ENCODE results near the gene ZBTB12. TPM values are rescaled to one million over a fixed set of nuclear protein-coding genes. Genes with fewer than 3 reads are reported as not detected.

Gene ZBTB12
- total RNA-seq, 2 experiments from 2014 or later, result 17.6 to 20.2 TPM

DNA sequence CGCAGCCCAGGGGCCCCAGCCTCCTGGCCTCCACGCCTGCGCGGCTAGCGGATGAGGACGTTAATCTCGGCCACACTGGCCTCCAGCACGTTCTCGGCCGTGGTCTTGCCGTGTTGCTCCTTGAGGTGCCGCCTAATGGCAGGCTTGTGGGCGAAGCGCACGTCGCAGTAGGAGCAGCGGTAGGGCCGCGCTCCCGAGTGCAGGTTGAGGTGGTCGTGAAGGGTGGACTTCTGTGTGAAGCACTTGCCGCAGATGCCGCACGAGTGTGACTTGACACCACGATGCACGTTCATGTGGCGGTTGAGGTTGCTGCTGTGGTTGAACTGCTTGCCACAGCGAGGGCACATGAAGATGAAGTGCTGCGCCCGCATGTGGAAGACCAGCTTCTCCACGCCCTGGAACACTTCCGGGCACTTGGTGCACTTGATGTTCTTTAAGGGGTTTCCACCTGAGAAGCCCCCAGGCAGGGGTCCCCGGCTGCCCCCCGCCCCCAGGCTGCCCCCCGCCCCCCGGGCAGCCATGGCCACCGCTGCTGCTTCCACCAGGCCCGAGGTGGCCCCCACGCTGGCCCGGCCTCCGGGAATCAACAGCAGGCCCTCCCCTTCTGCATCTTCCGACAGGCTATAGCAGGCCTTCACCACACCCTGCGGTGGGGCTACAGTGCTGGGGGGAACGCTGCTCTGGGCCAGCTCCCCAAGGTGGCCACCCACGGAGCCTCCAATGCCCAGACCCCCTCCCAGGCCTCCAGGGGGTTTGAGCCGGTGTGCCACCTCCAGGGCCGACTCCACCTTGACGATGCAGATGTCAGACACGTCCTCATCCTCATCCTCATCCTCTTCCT lies 1.8 kb downstream of the ZBTB12 start:
- Histone ChIP-seq H3K9me3 (ENCODE audit: low read length) (no peaks in the 10 kb centered on the region), H3K27ac (ENCODE audit: low read depth, low read length, poor library complexity, severe bottlenecking) (no peak overlapping the region), H2AFZ (ENCODE audit: low read length) (no peak overlapping the region), H3K9me2 (ENCODE audit: insufficient read depth, low read length) (no peaks in the 10 kb centered on the region), H3K79me2 (ENCODE audit: insufficient read depth, low read depth, low read length) (peaks cover 12% of the 10 kb centered on the region; the same call in 1 of the 2 replicates), H3K4me3 (ENCODE audit: low read depth, low read length, poor library complexity, severe bottlenecking) (no peak overlapping the region), H3K4me2 (ENCODE audit: low read length) (peak overlapping the region; percentile 88), H3K36me3 (ENCODE audit: insufficient read depth, low read length) (peaks cover 12% of the 10 kb centered on the region), H3K4me1 (ENCODE audit: insufficient read depth, low read length, poor library complexity, severe bottlenecking) (peaks cover 40% of the 10 kb centered on the region), H4K20me1 (ENCODE audit: insufficient read depth, low read length) (no peaks in the 10 kb centered on the region)
- no peak for DNase-seq (ENCODE audit: low spot score)
- TF ChIP-seq, protein P1, sequence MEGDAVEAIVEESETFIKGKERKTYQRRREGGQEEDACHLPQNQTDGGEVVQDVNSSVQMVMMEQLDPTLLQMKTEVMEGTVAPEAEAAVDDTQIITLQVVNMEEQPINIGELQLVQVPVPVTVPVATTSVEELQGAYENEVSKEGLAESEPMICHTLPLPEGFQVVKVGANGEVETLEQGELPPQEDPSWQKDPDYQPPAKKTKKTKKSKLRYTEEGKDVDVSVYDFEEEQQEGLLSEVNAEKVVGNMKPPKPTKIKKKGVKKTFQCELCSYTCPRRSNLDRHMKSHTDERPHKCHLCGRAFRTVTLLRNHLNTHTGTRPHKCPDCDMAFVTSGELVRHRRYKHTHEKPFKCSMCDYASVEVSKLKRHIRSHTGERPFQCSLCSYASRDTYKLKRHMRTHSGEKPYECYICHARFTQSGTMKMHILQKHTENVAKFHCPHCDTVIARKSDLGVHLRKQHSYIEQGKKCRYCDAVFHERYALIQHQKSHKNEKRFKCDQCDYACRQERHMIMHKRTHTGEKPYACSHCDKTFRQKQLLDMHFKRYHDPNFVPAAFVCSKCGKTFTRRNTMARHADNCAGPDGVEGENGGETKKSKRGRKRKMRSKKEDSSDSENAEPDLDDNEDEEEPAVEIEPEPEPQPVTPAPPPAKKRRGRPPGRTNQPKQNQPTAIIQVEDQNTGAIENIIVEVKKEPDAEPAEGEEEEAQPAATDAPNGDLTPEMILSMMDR (conservative IDR thresholded peaks at IDR 0.05; ENCODE audit: low read length), result no peak
- TF ChIP-seq EZH2phosphoT487 (IDR thresholded peaks at IDR 0.05; ENCODE audit: borderline replicate concordance, low read depth, low read length), result no peak
- ChIA-PET POLR2A (no interaction called here), CTCF (ENCODE audit: unreplicated experiment) (no interaction called here)
- BruUV-seq (replicated peaks), result no TSS peak
- intact Hi-C loops (cut with micrococcal nuclease; ENCODE audit: unreplicated experiment), result loop anchor here (10.0 kb wide), 1 partner anchor 215 kb away; the partner anchor contains the start of gene LY6G5C

DNA sequence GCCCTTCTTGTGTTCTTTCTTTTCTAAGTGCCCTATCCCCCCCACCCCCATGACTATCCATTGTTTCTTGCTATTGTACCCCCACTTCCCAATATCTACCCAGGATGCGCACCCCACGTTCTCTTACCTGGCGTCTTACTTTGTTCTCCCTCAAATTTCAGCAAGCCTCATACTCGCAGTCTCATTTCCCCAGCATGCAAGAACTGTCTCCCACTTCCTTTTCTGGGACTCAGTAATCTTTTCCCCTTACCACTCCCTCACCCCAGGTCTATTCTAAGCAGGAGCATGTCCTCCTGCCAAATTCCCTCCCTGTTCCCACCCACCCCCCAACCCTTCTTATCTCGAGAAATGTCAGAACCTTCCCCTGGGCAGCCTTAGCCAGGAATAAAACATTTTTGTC lies 2.7 kb downstream of the ZBTB12 start:
- peak overlapping the region; percentile 88 for H3K4me2 ChIP-seq (ENCODE audit: low read length)
- H3K9me2 ChIP-seq (ENCODE audit: insufficient read depth, low read length), result no peaks in the 10 kb centered on the region
- no peaks in the 10 kb centered on the region for H3K9me3 ChIP-seq (ENCODE audit: low read length)
- H3K27ac ChIP-seq (ENCODE audit: low read depth, low read length, poor library complexity, severe bottlenecking), result no peak overlapping the region
- H2AFZ ChIP-seq (ENCODE audit: low read length), result no peak overlapping the region
- ChIA-PET CTCF (ENCODE audit: unreplicated experiment) (interaction anchor here (1.3 kb wide), 1 partner anchor 10 kb away, joined by 4 read pairs; no protein-coding TSS in a partner anchor), POLR2A (interaction anchor here (2.0 kb wide), 1 partner anchor 36 kb away, joined by 8 read pairs; the partner anchor contains the start of gene NEU1)
- intact Hi-C loops (cut with micrococcal nuclease; ENCODE audit: unreplicated experiment), result loop anchor here (10.0 kb wide), 1 partner anchor 214 kb away; the partner anchor contains the start of gene LY6G5C
- H4K20me1 ChIP-seq (ENCODE audit: insufficient read depth, low read length), result no peaks in the 10 kb centered on the region
- BruUV-seq (replicated peaks), result no TSS peak
- H3K36me3 ChIP-seq (ENCODE audit: insufficient read depth, low read length), result peaks cover 20% of the 10 kb centered on the region
- peak overlapping the region; percentile 79 for H3K4me3 ChIP-seq (ENCODE audit: low read depth, low read length, poor library complexity, severe bottlenecking)
- peaks cover 40% of the 10 kb centered on the region for H3K4me1 ChIP-seq (ENCODE audit: insufficient read depth, low read length, poor library complexity, severe bottlenecking)
- DNase-seq (ENCODE audit: low spot score), result no peak
- TF ChIP-seq, protein P1 (conservative IDR thresholded peaks at IDR 0.05; ENCODE audit: low read length), result no peak
- TF ChIP-seq EZH2phosphoT487 (IDR thresholded peaks at IDR 0.05; ENCODE audit: borderline replicate concordance, low read depth, low read length), result no peak
- peaks cover 12% of the 10 kb centered on the region; the same call in 1 of the 2 replicates for H3K79me2 ChIP-seq (ENCODE audit: insufficient read depth, low read depth, low read length)

Measured in OCI-LY7 (cell line).